Right lobe of liver (tissue), 6 donors: ENCODE results near the gene ATG7. TPM values are rescaled to one million over a fixed set of nuclear protein-coding genes. Genes with fewer than 3 reads are reported as not detected.
A peak's percentile ranks its signal among the peaks of the same experiment; 100 is the strongest.

Source experiments
- ATAC-seq, 4 donors: fragments of 200-7000 bp; cut with Tn5 transposase; one replicate each; pipeline ENCODE4 v1.9.1; 2020; ENCODE audit warnings: mild to moderate bottlenecking in 4 of 4, moderate library complexity in 4 of 4
- DNase-seq, 3 donors: peaks; one replicate each; pipeline ENCODE4 v3.0.0-alpha.2; 2020
- H3K27ac ChIP-seq, 3 donors: fragments of 200-600 bp; one replicate each; pipeline ENCODE4 v1.8.0; 2022
- H3K27me3 ChIP-seq, 2 donors: fragments of 200-600 bp; one replicate each; pipeline ENCODE4 v1.8.0; 2022
- H3K36me3 ChIP-seq, 4 donors: fragments of 200-600 bp; sonication (generic) in 1 of 4; one replicate each; pipeline versions ENCODE4 v1.5.1 to v1.8.0; 2017 to 2022; ENCODE audit warnings: control low read depth in 1 of 4
- H3K4me1 ChIP-seq, 4 donors: fragments of 200-600 bp; sonication (generic) in 1 of 4; one replicate each; pipeline versions ENCODE4 v1.5.1 to v1.8.0; 2017 to 2022; ENCODE audit warnings: control low read depth in 1 of 4
- H3K4me3 ChIP-seq, 3 donors: fragments of 200-600 bp; one replicate each; pipeline ENCODE4 v1.8.0; 2022
- H3K9me3 ChIP-seq, 4 donors: fragments of 200-600 bp; sonication (generic) in 1 of 4; one replicate each; pipeline versions ENCODE4 v1.5.1 to v1.8.0; 2017 to 2022; ENCODE audit warnings: control low read depth in 1 of 4
- POLR2A ChIP-seq: fragments of 450-650 bp; IDR thresholded peaks from one replicate; pipeline ENCODE4 v1.6.1; 2017; ENCODE audit warnings: antibody characterized with exemption, mild to moderate bottlenecking
- WGBS: methylation state at CpG from one replicate; pipeline ENCODE4 v1.1.6; 2018; ENCODE audit warnings: low coverage, low lambda C conversion rate; ENCODE audit not compliant: insufficient coverage; ENCODE audit errors: missing lambda C conversion rate; 5-methylcytosine and 5-hydroxymethylcytosine counted together
- intact Hi-C, 2 donors: fragments of 100-400 bp; cut with DNase I; formaldehyde crosslinking; loops; one replicate each; pipeline versions ENCODE4 v1.11.2 to v1.14.1; 2022
- total RNA-seq, 6 experiments: library from RNA; depleted of rRNA in 2 of 6; stranded (reverse); fragments of >200 nt in 2 of 6; fragmentation: NEBNext Ultra II Directional in 3 of 6; extraction: Animal tissue kit (Norgen Biotek cat#: 25700) in 3 of 6; gene quantifications; one replicate each; pipeline versions ENCODE4 v1.1.0 to v1.2.4, GENCODE V29; 2016 to 2023
- TF ChIP-seq, protein P1 (sequence below), 4 donors: fragments of 200-600 bp in 3 of 4; fragments of 450-650 bp in 1 of 4; IDR thresholded peaks; one replicate each; pipeline versions ENCODE4 v1.5.1 to v1.8.0; 2016 to 2022; ENCODE audit warnings: antibody characterized with exemption in 4 of 4, mild to moderate bottlenecking in 2 of 4
- donor health status: DM: no; HTN: yes; CAD: no.
- donor health status: DM: no; HTN: no; CAD: no.
- donor health status: DM: no; HTN: no; CAD: no.
- donor health status: DM: no; HTN: yes; CAD: no.
- donor health status: DM: no; HTN: yes; CAD: no.

ATG7 gene
- total RNA-seq, 6 experiments from 2014 or later, result 13.6 to 21.1 (median 15.8) TPM

GRCh38 chr3:11578169-11578568 lies 306.0 kb downstream of the ATG7 start:
- intact Hi-C loops, result no loop called here
- Histone ChIP-seq H3K4me3 (no peak overlapping the region), H3K27ac (no peak overlapping the region), H3K27me3 (no peaks in the 10 kb centered on the region), H3K9me3 (no peaks in the 10 kb centered on the region), H3K4me1 (no peaks in the 10 kb centered on the region), H3K36me3 (no peaks in the 10 kb centered on the region)
- no peak for DNase-seq
- 54% methylated on average over 8 of the region's 8 CpGs for WGBS
- no peak for TF ChIP-seq POLR2A
- TF ChIP-seq, protein P1, sequence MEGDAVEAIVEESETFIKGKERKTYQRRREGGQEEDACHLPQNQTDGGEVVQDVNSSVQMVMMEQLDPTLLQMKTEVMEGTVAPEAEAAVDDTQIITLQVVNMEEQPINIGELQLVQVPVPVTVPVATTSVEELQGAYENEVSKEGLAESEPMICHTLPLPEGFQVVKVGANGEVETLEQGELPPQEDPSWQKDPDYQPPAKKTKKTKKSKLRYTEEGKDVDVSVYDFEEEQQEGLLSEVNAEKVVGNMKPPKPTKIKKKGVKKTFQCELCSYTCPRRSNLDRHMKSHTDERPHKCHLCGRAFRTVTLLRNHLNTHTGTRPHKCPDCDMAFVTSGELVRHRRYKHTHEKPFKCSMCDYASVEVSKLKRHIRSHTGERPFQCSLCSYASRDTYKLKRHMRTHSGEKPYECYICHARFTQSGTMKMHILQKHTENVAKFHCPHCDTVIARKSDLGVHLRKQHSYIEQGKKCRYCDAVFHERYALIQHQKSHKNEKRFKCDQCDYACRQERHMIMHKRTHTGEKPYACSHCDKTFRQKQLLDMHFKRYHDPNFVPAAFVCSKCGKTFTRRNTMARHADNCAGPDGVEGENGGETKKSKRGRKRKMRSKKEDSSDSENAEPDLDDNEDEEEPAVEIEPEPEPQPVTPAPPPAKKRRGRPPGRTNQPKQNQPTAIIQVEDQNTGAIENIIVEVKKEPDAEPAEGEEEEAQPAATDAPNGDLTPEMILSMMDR (IDR thresholded peaks at IDR 0.05), result no peak
- no peak for ATAC-seq

DNA sequence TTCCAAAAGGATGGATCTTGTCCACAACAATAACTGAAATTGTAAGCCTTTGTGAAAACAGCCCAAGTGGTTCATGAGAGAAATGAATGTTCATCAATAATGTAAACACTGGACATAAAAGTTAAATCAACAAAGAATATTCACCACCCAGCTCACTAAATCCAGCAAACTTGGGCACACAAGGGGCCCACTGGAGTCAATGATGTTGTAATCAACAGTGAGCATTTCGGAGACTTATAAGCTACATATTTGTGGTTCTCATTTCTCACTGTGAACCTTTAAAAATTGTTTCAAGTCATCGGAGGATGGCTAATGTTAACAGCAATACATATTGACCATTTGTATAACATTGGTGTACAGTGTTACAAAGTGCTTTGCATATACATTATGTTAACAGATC lies 308.4 kb downstream of the ATG7 start:
- ATAC-seq, result no peak
- intact Hi-C loops, result no loop called here
- WGBS, result 90% methylated on average over 2 of the region's 2 CpGs

DNA sequence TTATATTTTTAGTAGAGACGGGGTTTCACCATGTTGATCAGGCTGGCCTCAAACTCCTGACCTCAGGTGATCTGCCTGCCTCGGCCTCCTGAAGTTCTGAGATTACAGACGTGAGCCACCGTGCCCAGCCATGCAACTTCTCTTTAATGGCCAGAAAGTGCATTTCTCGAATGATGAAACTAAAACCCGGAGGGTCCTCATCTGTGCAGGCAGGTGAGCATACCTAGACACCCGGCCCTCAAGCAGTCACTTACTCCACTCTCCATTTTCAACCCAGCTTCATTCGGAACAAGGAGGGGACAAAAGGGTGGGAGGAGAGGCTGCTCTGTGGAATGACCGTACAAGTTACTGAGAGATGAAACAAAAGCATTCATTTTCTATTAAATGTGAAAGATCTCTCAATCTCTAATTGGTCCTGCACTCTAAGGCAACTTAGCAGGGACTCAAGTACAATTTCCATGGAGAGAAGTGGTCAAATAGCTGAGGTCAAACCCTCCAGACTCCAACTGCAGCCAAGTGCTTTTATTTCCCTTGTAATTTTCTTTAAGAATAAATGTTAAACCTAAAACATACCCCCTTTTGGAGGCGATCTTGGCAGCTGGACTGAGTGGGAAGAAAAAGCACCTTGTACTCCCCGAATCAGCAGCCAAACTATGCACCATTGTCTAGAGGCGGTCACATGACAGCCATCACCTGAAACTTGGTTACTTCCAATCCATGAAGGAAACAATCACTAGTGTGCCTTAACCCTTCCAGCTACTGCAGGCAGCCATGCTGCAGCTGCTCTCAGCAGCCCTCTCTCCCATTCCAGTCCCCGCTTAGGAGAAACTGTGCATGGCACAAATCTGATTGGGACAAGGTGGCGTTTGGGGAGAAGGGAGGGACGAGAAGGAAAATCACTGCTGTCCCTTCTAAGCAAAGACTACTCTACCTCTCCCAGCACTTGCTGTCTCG lies 309.3 kb downstream of the ATG7 start:
- intact Hi-C loops, result no loop called here
- DNase-seq (no peak), ATAC-seq (peak in 1 of 4 donors; percentile 14)
- Histone ChIP-seq H3K27me3 (no peaks in the 10 kb centered on the region), H3K27ac (peak overlapping the region in 1 of 3 donors; percentile 21), H3K4me1 (no peaks in the 10 kb centered on the region), H3K4me3 (no peak overlapping the region), H3K9me3 (no peaks in the 10 kb centered on the region), H3K36me3 (no peaks in the 10 kb centered on the region)
- 79% methylated on average over 13 of the region's 16 CpGs for WGBS
- TF ChIP-seq, protein P1 (IDR thresholded peaks at IDR 0.05), result no peak
- no peak for TF ChIP-seq POLR2A

More for the DNA sequence above, 308.4 kb downstream of the ATG7 start:
- DNase-seq, result no peak
- H3K36me3 ChIP-seq, result no peaks in the 10 kb centered on the region
- H3K4me1 ChIP-seq, result no peaks in the 10 kb centered on the region
- H3K27me3 ChIP-seq, result no peaks in the 10 kb centered on the region
- no peak for TF ChIP-seq POLR2A
- TF ChIP-seq, protein P1 (IDR thresholded peaks at IDR 0.05), result no peak
- no peak overlapping the region for H3K4me3 ChIP-seq
- no peak overlapping the region for H3K27ac ChIP-seq
- no peaks in the 10 kb centered on the region for H3K9me3 ChIP-seq

- H3K27ac ChIP-seq, result peak overlapping the region in 1 of 3 donors; percentile 21
- intact Hi-C loops, result no loop called here
- no peaks in the 10 kb centered on the region for H3K27me3 ChIP-seq
- 29% methylated on average over 11 of the region's 13 CpGs for WGBS
- H3K36me3 ChIP-seq, result no peaks in the 10 kb centered on the region
- H3K4me3 ChIP-seq, result no peak overlapping the region
- peak; percentile 52 to 65 (median 58) for ATAC-seq
- no peaks in the 10 kb centered on the region for H3K9me3 ChIP-seq
- no peak for TF ChIP-seq POLR2A
- TF ChIP-seq, protein P1 (IDR thresholded peaks at IDR 0.05), result no peak
- H3K4me1 ChIP-seq, result no peaks in the 10 kb centered on the region
- no peak for DNase-seq
Measured at GRCh38 chr3:11582191-11582968, 310.2 kb downstream of the ATG7 start.
